Hematopoietic multipotent progenitor cell treated with erythropoietin and hydrocortisone succinate and interleukin-3 and kit ligand, for 15 days (in vitro differentiated cells): Measurements from ENCODE around the gene GNAZ.
A peak's percentile ranks its signal among the peaks of the same experiment; 100 is the strongest.

Experiments
- DNase-seq: peaks from one replicate; pipeline ENCODE4 v3.0.0-alpha.2; 2015; ENCODE audit warnings: low spot score

GNAZ gene

DNA sequence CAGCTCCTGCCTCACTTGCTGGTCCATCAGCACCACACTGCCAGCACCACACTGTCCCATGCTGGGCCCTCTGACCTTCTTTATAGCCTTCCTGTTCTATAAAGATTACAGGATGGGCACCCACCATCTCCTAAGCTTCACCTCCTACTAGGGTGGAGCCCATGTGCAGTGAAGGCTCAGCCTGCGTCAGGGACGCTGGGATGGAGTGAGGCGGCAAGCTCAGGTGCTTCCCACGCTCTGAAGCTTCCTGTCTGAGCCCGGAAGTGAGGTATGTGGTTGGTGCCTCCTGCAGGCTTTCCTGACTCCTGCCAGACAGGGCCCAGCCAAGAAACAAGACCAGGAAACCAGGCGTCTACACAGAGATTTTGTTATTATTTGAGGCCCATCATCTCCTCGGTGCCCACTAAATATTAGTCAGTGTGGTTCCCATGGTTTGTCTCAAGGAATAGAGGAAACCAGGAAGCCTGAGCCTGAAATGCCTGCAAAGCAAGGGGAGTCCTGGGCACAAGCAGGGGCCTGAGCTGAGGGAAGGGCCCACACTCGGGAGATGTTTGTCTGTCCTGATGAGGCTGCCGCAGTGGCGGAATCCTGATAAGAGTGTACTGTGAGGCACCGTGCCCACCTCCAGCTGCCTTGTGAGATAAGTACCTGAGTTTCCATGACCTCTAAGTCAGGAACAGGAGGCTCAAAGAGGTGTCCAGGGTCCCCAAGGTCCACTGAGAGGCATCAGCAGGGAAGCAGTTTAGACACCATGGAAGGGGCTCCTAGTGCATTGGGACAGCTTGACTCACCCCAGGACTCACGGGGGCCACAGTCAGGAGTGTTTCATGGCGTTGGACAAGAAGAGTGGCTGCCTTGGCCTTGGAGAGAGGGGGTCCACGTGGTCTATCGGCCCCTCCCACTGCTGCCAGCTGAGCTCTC, 49.4 kb downstream of the GNAZ start:
- DNase-seq = peak; percentile 63

DNA sequence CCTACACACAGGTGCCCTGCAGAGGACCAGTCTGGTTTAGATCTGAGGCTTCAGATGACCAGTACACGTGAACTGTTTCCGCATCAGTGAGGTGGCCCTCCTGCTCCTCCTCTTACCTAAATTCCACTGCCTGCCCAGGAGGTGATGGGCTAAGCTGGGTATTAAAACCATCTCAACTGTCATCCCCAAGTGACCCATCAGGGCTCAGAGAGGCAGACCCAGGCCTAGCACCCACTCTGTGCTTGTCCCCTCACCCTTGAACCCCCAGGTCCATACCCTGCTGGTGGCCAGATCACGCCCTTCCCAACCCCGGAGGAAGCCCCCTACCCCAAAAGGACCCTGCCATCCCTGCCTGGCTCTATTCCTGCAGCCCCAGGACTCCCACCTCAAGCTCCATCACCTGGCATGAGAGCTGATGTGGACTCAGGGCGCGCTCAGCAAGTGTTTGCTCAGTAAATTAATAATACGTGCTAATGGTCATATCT, 50.1 kb downstream of the GNAZ start:
- DNase-seq = no peak

DNA sequence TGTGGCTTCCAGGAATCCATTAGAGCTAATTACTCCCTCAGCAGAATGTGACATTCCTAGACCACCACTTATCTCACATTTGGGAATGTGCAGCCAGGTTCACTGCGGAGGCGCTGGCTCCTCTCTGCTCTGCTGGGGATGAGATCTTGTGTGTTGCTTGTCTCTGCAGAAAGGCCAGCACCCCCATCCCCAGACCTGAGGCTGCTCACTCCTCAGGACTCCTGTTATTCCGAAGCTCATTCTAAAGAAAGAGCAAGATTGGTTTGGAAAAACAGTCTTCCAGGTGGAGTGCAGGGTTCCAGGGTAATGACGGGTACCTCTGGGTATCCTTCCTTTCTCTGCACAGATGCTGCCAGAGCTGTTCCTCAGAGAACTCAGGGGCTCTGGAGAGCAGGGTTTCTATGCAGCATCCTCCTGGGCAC, 50.7 kb downstream of the GNAZ start:
- no peak for DNase-seq

DNA sequence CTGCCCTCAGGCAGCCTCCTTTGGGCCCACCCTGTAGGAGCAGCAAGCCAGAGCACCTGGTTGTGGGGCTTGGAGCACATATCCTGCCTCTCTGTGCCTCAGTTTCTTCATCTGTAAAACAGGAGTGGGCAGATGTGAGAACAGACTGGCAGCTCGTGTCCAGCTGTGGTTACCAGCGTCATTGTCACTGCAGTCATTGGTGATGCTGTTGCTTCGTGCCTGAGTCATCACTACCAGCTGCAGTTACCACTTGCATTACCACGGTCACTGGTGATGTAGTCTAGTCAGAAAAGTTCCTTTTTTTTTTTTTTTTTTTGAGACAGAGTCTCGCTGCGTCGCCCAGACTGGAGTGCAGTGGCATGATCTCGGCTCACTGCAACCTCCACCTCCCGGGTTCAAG, 51.1 kb downstream of the GNAZ start:
- no peak for DNase-seq

DNA sequence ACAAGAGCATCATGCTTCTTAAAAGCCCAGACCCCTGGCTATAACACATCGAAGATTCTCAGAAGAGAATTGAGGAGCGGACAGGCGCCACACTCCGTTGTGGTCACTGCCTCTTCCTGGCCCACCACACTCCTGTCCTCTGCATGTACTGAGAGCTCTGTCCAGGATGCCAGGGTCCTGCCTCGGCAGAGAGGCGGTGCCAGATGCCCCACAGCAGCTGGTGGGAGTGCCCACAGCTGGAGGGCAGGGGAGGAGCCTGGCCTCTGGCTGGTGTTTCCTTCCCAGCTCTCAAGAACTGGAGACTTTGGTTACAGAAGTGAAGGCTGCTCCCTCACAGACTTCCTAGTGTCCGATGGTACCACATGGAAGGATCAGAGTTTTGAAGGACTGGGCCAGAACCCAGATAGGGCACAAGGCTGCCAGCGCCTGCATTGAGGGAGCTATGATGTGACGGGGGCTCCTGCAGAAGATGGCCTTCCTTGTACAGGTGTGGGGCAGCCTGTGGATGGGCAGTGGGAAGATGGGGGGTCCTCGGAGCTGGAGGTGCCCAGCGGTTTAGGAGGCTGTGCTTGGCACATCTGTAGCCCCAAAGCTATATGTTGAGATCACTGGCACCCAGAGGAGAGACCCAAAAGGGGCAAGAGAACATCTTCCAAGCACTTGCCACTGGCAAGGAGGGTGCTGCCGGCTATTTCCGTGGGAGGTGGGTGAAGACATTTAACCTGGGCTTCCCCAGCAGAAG, 52.1 kb downstream of the GNAZ start:
- DNase-seq = no peak

DNA sequence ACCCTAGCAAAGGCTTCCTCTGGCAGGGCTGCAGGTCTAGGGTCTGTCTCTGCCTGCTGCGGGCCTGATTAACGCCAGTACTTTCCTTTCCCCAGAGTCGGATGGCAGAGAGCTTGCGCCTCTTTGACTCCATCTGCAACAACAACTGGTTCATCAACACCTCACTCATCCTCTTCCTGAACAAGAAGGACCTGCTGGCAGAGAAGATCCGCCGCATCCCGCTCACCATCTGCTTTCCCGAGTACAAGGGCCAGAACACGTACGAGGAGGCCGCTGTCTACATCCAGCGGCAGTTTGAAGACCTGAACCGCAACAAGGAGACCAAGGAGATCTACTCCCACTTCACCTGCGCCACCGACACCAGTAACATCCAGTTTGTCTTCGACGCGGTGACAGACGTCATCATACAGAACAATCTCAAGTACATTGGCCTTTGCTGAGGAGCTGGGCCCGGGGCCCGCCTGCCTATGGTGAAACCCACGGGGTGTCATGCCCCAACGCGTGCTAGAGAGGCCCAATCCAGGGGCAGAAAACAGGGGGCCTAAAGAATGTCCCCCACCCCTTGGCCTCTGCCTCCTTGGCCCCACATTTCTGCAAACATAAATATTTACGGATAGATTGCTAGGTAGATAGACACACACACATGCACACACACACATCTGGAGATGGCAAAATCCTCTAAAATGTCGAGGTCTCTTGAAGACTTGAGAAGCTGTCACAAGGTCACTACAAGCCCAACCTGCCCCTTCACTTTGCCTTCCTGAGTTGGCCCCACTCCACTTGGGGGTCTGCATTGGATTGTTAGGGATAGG, 52.9 kb downstream of the GNAZ start:
- no peak for DNase-seq

DNA sequence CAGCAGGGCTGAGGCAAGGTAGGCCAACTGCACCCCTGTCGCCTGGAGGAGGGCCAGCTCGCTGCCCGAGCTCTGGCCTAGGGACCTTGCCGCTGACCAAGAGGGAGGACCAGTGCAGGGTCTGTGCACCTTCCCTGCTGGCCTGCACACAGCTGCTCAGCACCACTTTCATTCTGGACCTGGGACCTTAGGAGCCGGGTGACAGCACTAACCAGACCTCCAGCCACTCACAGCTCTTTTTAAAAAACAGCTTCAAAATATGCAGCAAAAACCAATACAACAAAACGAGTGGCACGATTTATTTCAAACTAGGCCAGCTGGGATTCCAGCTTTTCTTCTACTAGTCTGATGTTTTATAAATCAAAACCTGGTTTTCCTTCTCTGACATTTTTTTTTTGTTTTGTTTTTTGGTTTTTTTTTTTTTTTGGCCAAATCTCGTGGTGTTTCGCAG, 53.5 kb downstream of the GNAZ start:
- DNase-seq = no peak

DNA sequence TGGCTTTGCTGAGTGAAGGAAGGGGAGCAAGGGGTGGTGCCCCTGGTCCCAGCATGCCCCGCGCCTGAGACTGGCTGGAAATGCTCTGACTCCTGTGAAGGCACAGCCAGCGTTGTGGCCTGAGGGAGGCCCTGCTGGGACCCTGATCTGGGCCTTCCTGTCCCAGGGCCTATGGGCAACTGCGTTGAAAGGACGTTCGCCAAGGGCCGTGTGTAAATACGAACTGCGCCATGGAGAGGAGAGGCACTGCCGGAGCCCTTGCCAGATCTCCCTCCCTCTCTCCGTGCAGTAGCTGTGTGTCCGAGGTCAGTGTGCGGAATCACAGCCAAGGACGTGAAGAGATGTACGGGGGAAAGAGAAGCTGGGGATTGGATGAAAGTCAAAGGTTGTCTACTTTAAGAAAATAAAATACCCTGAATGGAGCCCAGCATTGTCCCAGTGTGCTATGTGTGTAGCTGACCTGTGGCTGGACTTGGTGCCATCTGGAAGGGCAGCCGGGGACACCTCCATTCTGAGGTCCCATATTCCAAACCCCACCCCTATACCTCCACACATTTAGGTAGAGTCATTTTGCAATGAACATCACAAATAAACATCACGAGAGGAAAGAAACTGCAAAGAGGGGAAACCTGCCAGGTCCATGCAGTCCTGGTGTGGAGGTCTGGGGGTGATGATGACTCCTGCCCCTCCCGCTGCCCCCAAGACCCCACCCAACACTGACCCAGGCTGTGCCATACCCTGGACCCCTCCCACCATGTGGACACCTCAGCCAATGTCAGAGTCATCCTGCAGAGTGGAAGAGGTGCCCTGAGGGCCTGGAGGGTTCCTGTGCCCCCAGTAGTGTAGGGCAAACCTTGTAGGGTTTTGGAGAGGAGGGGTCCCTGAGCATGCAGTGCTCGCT, 54.5 kb downstream of the GNAZ start:
- DNase-seq = no peak

DNA sequence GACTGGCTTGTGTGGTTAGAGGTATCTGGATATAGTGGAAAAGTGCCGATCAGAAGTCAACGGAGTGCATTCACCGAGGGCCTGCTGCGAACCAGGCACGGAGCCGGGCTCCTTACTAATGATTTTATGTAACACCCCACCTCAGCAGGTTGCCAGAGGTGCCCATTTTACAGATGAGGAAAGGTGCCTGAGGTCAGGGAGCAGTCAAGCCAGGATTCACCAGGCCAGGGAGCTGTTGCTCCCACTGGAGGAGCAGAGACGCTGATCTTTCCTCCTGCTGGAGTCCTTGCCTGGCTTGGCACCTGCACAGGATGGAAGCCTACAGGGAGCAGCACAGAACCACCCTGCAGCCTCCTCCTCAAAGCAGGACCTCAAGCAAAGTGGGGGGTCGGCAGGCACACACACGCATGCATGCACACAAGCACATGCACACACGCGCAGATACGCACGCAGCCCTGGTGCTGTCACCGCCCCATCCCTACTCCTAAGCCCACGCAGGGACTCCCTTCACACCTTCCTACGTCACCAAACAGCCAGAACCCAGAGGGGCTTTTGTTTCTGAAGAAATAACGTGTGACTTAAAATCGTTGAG, 55.3 kb downstream of the GNAZ start:
- DNase-seq = no peak

DNA sequence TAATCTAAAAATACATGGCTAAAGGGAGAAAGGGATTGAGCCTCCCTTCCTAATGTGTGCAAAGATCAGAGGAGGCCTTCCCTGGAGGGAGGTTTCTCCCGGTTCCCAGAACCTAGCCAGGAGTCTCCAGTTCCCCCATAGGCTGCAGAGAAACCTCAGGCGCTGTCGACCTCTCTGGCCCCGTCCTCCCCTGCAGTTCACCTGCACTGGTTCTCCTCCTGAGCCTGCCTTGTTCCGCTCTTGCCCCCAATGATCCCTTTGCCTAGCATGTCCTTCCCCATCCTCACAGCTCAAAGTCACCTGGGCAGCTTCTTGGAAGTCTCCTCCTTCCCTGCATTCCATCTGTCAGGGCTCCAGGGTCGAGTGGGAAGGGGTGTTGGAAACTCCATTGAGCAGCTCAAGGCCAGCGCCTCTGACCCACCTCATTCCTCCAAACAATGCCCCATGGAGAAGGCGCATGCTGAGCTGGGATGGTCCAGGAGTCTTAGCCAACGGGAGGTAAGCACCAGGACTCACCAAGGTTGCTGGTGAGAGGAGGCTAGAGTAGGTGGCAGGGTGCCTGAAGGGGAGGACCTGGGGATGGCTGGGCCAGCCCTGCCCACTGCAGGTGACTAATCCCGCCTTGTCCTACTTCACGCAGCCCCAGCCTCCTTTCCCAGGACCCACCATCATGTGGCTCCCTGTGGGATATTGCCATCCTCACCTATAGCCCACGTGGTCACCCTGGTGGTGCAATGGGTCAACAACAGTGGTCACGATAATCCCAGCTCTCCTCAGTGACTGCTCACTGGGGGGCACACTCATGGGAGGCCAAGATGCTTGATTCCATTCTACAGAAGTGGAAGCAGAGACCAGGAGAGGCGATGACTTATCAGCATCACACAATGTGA, 56.1 kb downstream of the GNAZ start:
- no peak for DNase-seq

DNA sequence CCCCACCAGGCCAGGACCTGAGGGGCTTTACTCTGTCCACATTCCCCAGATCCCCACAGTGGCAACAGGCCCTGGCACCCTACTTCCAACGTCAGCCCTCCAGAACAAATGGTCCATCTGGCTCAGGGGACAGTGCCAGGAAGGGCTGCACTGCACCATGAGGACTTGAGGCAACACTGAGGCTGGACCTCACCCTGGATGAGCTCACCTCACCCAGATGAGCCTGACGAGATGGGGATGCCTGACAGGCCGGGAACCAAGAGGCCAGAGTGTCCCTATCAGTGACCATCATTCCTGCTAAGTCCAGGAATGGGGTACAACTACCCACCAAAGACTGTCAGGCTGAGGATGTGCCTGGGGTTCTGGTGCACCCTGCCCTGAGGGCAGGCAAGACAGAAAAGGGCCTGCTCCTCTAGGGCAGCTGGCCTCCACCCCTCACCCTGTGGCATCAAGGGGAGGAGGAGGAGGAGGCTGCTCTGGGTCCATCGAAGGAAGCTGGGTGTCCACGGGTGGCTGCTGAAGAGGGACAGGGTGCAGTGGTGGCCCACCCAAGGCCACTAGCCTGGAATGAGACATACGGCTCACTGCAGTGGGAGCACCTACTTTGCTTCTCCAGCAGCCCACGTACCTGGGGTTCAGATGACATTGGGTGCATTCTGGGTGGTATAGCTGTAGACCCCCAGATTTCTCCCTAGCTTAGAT, 56.9 kb downstream of the GNAZ start:
- DNase-seq = no peak

DNA sequence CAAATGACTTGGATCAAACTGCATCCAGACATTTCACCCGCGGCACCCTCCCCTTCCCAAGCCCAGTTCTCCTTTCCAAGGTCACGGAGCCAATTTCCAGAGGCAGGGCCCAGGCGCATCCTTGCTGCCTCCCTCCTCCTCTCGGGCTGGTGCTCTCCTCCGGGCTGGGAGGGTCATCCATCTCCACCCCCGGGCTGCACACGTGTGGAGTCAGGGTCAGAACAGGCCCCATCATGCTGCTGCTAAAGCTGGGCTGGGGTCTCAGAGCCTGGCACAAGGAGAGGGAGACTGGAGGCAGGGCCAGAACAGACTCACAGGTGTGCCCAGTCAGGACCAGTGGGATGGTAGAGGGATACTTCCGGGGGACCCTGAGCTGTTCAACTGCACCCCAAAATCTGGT, 57.5 kb downstream of the GNAZ start:
- DNase-seq = no peak

DNA sequence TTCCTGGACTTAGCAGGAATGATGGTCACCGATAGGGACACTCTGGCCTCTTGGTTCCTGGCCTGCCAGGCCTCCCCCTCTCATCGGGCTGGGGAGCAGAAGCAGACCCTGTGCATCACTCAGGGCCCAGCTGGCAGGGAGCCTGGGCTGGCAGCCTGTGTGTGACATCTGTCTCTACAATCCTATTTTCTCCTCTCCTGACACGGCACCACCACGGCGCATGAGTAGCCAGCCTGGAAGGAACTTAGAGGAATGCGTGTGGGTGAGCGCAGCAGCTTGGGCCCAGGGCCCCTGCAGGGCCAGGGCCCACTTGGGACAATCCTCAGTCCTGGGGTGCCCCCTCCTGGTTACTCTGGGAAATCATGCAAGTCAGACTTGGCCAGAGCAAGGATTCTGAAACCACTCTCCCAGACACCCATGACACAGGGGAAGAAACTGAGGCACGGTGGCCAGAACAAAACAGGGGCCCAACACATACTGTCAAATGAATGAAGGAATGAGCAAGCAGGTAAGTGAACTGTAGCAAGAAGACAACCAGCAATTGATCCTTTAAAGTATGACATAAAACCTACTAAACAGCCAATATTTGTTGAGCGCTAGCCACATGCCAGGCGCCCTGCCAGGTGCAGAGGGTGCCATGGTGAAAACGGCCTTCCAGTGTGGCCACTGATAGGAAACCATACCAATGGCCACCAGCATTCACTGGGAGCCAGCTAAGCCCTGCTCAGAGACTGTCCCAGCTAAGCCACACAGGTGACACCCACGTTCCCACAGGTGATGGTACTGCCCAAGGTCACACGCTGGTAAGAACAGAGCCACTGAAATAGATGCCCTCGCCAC, 58.2 kb downstream of the GNAZ start:
- DNase-seq = peak; percentile 74

DNA sequence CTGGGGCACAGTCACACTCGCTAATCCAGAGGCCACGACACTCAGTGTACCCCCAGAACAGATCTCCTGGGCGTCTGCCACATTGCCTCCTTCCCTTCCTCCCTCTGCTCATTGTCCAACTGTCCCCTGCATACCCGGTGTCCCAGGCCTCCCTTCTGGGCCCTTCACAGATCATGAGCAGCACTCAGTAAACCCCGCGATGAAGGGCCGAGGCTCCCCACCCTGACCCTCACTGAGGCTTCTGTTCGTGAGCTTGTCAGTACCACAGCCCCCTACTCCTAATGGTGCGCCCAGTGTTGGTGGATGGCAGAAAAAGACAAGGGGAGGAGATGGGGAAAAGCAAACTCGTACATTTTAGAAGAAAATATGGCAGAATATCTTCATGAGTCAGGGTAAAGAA, 58.8 kb downstream of the GNAZ start:
- DNase-seq = no peak

DNA sequence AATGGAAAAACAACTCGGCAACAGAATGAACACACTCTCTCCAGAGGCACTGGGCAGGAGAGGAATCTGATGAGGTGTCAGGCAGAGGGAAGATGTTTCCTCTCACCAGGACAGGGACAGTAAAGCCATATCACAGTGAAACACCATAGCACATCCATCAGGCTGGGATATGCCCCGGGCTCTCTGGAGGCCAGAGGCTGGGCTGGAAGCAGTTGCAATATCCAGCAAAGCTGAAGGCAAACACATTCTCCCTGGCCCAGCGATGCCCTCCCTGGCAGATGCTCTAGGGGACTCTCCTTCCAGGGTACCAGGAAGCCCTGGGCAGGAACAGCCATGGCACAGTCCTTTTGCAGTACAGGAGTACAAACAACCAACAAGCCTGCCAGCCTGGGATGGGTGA, 60.4 kb downstream of the GNAZ start:
- DNase-seq = no peak

DNA sequence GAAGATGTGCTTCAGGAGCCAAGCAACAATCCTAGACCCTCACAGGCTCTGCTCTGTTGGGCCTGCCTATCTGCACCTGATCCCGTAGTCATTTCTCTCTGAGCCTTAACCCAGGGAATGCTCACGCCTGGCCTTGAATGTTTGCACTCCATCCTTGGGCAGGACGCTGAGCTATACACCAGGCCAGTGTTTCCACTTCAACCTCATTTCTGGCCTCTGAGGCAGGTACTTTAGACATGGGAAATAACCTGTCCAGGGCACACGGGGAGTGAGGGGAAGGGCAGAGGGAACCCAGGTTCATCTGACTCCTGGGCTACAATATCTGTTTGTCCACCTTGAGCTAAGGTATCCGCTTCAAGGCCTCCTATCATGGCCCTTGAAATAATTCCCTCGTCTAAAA, 61.6 kb downstream of the GNAZ start:
- DNase-seq = no peak

DNA sequence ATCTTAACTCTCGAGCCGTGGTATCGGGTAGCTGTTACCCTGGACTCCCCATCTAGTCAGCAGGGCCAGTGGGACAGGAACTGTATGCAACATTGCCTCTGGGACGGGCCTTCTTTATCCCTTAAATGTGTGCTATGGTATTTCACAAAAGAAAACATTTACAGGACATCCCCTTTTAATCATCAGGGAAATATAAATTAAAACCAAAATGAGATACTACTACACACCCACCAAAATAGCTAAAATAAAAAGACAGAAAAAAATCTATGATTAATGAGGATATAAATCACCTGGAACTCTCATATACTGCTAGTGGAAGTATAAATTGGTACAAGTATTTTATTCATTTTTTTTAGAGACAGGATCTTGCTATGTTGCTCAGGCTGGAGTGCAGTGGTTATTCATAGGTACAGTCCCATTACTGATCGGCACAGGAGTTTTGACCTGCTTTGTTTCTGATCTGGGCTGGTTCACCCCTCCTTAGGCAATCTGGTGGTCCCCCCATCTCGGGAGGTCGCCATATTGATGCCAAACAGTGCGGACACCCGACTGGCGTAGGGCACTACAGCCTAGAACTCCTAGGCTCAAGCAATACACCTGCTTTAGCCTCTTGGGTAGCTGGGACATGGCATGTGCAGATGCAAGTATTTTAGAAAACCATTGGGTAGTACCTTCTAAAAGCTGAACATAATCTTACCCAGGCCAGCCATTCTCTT, 62.2 kb downstream of the GNAZ start:
- no peak for DNase-seq

DNA sequence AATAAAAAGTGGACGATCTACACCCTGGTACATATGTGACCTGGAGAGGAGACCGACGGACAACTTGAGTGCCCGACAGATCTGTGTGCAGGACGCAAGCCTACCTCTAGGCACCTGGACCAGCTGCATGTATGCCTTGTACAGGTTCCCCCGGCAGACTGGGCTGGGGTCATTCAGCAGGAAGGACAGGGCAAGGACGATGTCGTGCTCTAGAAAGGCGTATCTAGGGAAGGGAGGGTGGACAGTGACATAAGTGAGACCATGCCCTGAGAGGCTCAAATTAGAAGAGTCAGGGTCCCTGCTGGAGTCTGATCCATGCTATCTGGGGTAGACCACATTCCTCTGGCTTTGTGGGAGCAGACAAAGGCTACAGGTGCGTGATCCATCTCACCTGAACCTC, 63.6 kb downstream of the GNAZ start:
- DNase-seq = no peak
